ENCODE measurements around the gene CFAP299. TPM values are rescaled to one million over a fixed set of nuclear protein-coding genes. Genes with fewer than 3 reads are reported as not detected.

CFAP299 gene
- polyA plus RNA-seq, 2 of the 4 experiments (the other 2 are of a cell fraction) = not detected

- DNase-seq (ENCODE audit: low read depth in 1 of 2, low spot score in 1 of 2) (no peak), FAIRE-seq (no peak), ATAC-seq (no peak)
- Histone ChIP-seq H3K27ac (no peak overlapping the region), H3K9me3 (no peaks in the 10 kb centered on the region), H3K4me3 (no peak overlapping the region), H3K4me2 (no peak overlapping the region), H3K4me1 (no peaks in the 10 kb centered on the region)
- TF ChIP-seq ATOH8 (CRISPR knock-in tag; IDR thresholded peaks at IDR 0.05; ENCODE audit: low read depth) (no peak), KDM5A (IDR thresholded peaks at IDR 0.05) (no peak), MAZ (IDR thresholded peaks at IDR 0.05; ENCODE audit: borderline replicate concordance, low read depth, low read length) (no peak), E2F6 (IDR thresholded peaks at IDR 0.05; ENCODE audit: borderline replicate concordance, low read depth) (no peak), NR3C1 (IDR thresholded peaks at IDR 0.05) (no peak), CTCF (IDR thresholded peaks at IDR 0.05) (no peak), RARB (CRISPR knock-in tag; IDR thresholded peaks at IDR 0.05) (no peak), ZNF302 (CRISPR knock-in tag; IDR thresholded peaks at IDR 0.05) (no peak), EHF (CRISPR knock-in tag; IDR thresholded peaks at IDR 0.05) (no peak), HOXB13 (CRISPR knock-in tag; IDR thresholded peaks at IDR 0.05; ENCODE audit: low read depth) (no peak), ZFP36 (IDR thresholded peaks at IDR 0.05; ENCODE audit: borderline replicate concordance, partially characterized antibody) (no peak), JUN (IDR thresholded peaks at IDR 0.05) (no peak), TP53 (CRISPR knock-in tag; IDR thresholded peaks at IDR 0.05) (no peak), SREBF2 (IDR thresholded peaks at IDR 0.05) (no peak), CBX8 (IDR thresholded peaks at IDR 0.05) (no peak), HMGXB4 (CRISPR knock-in tag; IDR thresholded peaks at IDR 0.05; ENCODE audit: borderline replicate concordance) (no peak)
- POLR2A ChIA-PET = no interaction called here
- CTCF ChIA-PET = interaction anchor here (0.8 kb wide), 1 partner anchor 10 kb away, joined by 4 read pairs; no protein-coding TSS in a partner anchor
- WGBS (ENCODE audit: missing lambda C conversion rate) = 9% methylated on average over 2 of the region's 2 CpGs
Measured at GRCh38 chr4:80852061-80852460, 516.5 kb downstream of the CFAP299 start.

GRCh38 chr4:80873571-80873970, 538.0 kb downstream of the CFAP299 start:
- POLR2A ChIA-PET = no interaction called here
- Histone ChIP-seq H3K4me2 (no peak overlapping the region), H3K4me1 (no peaks in the 10 kb centered on the region), H3K4me3 (no peak overlapping the region), H3K9me3 (no peaks in the 10 kb centered on the region), H3K27ac (no peak overlapping the region)
- no peak for TF ChIP-seq POLR2AphosphoS2 (conservative IDR thresholded peaks at IDR 0.05; ENCODE audit: low read length)
- no peak for TF ChIP-seq KDM5A (IDR thresholded peaks at IDR 0.05)
- TF ChIP-seq NPAS2 (CRISPR knock-in tag; IDR thresholded peaks at IDR 0.05; ENCODE audit: borderline replicate concordance) = no peak
- no peak for TF ChIP-seq JUN (IDR thresholded peaks at IDR 0.05)
- TF ChIP-seq PBX3 (IDR thresholded peaks at IDR 0.05) = no peak
- no peak for TF ChIP-seq KDM1A (IDR thresholded peaks at IDR 0.05; ENCODE audit: low read depth)
- no peak for TF ChIP-seq PHF8 (IDR thresholded peaks at IDR 0.05; ENCODE audit: borderline replicate concordance, low read depth)
- no peak for TF ChIP-seq RNF2 (IDR thresholded peaks at IDR 0.05; ENCODE audit: borderline replicate concordance, low read depth)
- no peak for TF ChIP-seq EHF (CRISPR knock-in tag; IDR thresholded peaks at IDR 0.05)
- no peak for TF ChIP-seq MAX (IDR thresholded peaks at IDR 0.05)
- no peak for TF ChIP-seq ZC3H11A (IDR thresholded peaks at IDR 0.05)
- no peak for TF ChIP-seq ESRRA (IDR thresholded peaks at IDR 0.05; ENCODE audit: borderline replicate concordance, low read length)
- no peak for TF ChIP-seq CBX8 (IDR thresholded peaks at IDR 0.05)
- TF ChIP-seq RCOR1 (IDR thresholded peaks at IDR 0.05; ENCODE audit: low read depth, low read length) = no peak
- no peak for TF ChIP-seq RFX5 (IDR thresholded peaks at IDR 0.05)
- no peak for TF ChIP-seq JUNB (IDR thresholded peaks at IDR 0.05)
- TF ChIP-seq MAZ (IDR thresholded peaks at IDR 0.05; ENCODE audit: borderline replicate concordance, low read depth, low read length) = no peak
- TF ChIP-seq USF2 (IDR thresholded peaks at IDR 0.05) = no peak
- FAIRE-seq (no peak), DNase-seq (ENCODE audit: low read depth in 1 of 2, low spot score in 1 of 2) (no peak), ATAC-seq (no peak)
- CTCF ChIA-PET = no interaction called here
- WGBS (ENCODE audit: missing lambda C conversion rate) = 71% methylated on average over 1 of the region's 1 CpG

Measured in A549 (cell line).